Posterior vena cava (tissue), 2 donors: ENCODE data around the gene PAQR5. TPM values are rescaled to one million over a fixed set of nuclear protein-coding genes. Genes with fewer than 3 reads are reported as not detected.

ENCODE experiments used
- DNase-seq: peaks from one replicate; pipeline ENCODE4 v3.0.0-alpha.2; 2020; ENCODE audit warnings: low spot score
- intact Hi-C, 2 donors: fragments of 100-400 bp; cut with DNase I; formaldehyde crosslinking; loops; one replicate each; pipeline versions ENCODE4 v1.14.1 to v1.14.2; 2022 to 2023
- long read RNA-seq, 2 donors: library from polyadenylated mRNA; unstranded; transcript quantifications; one replicate each; pipeline ENCODE4 v2.0.0, GENCODE V29; 2020 to 2021
- total RNA-seq, 2 donors: library from RNA; stranded (reverse); fragmentation: NEBNext Ultra II Directional; extraction: Animal tissue kit (Norgen Biotek cat#: 25700); gene quantifications; one replicate each; pipeline ENCODE4 v1.2.1, GENCODE V29; 2021
- donor health status: DM: yes; HTN: yes; CAD: no.
- donor health status: DM: yes; HTN: yes; CAD: no.

PAQR5 gene, protein sequence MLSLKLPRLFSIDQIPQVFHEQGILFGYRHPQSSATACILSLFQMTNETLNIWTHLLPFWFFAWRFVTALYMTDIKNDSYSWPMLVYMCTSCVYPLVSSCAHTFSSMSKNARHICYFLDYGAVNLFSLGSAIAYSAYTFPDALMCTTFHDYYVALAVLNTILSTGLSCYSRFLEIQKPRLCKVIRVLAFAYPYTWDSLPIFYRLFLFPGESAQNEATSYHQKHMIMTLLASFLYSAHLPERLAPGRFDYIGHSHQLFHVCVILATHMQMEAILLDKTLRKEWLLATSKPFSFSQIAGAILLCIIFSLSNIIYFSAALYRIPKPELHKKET
- total RNA-seq = 1 to 10 TPM in 1 of 2 donors, under 1 TPM in 1; 0.29 to 1.2 TPM
- long read RNA-seq, donor 1 = 0 reads
- long read RNA-seq, donor 2, partial matches to known transcripts = 0 of 1 reads
- long read RNA-seq, donor 2, other reads (novel, unspliced or antisense) = 1 of 1 reads

DNA sequence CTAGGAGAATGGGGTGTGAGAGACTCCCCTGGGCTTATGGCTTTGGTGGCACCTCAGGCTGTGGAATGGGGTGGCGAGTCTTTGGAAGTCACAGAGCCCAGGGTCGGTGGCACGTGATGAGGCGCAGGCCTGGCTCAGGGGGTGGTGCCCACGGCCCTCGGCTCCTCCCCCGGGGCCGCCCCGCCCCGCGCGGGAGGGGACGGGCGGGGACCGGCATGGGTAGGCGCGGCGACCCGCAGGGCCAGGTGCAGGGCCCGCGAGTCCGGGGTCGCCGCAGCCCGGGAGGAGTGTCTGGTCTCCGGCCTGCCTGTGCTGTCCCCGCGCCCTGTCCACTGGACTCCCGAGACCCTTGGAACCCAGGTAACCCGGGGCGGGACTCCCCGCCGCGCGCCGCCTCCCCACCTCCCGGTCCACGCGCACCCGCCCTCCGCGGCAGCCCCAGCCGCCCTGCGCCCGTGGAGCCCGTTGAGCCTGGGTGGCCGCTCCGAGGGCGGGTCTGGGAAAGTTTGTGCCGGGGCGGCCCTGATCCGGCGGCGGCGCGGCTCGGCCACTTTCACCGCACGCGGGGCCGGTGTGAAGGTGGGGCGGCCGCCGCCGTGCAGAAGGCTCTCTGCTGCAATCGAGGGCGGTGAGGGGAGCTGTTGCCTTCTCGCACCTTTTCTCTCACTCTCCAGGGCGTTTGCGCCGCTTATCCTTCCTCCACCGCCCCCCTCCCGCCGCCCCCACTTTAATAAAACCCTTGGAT, at the start of gene PAQR5:
Gene PAQR5 (plus strand): TSS at position 216 of the 745 bp plus-strand sequence. CDS start 61,169 bp downstream, outside the sequence.
- peak; percentile 79 for DNase-seq
- intact Hi-C loops = no loop called here

DNA sequence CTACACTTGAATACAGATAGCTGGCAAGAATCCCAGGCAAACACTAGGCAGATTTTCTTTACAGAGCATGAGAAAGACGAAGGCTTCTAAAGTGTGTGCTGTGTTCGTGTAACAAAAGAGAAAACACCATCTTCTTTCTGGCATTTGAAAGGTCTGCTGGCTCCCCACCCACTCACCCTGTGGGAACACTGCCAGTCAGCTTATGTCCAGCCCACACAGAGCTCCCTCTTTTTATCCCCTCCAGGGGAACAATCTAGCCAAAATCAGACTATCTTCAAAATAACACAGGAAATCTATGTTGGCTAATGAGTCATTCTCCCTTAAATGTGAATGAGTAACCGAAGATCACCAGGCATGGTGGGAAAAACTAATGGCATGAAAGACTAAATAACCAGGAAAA, 45.6 kb upstream of the PAQR5 start:
- intact Hi-C loops = no loop called here
- no peak for DNase-seq

DNA sequence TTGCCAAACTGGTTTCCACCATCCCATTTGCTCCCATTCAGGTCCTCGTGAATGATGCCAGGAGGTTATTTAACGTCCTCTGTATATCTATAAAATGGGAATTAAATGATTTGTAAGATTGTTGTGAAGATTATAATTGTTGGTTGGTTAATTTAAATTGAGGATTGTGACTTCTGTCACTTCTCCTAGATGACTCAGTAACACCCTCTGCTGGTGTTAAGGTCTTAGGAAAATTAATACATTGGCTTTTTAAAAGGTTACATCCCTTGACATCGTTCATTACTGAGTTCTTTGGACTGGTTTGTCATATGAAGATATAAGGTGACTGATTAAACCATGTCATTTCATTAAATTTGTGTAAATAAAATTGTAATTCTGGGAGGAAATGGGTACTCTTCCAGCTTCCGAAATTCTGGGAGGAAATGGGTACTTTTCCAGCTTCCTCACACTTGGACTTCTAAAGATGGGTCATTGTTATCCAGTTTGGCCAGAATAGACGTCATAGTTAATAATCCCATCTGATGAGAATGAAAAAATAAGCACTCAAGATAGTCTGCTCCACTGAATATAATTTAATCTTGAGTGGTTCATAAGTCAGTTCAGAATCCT, 33.3 kb upstream of the PAQR5 start:
- intact Hi-C loops = loop anchor here in 1 of 2 donors (10.0 kb wide), 1 partner anchor 211 kb away; no protein-coding TSS in a partner anchor
- no peak for DNase-seq

DNA sequence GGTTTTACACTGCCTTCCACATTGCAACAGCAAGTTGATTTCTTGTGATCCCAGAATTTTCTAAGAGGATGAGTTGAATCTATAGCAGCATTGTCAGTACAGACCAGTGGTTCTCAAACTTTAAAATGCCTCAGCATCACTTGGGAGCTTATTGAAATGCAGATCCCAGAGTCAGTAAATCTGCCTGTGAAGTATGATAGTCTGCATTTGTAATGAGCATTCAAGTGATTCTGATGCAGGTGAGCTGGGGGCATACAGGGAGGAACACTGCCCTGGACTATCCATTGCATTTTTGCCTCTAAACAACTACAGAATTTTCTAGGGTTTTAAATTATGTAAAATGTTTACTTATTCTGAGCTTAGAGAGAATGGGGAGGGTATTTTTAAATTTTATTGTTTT, 27.5 kb upstream of the PAQR5 start:
- intact Hi-C loops = loop anchor here in 1 of 2 donors (5.0 kb wide), 1 partner anchor 214 kb away; no protein-coding TSS in a partner anchor
- DNase-seq = no peak

DNA sequence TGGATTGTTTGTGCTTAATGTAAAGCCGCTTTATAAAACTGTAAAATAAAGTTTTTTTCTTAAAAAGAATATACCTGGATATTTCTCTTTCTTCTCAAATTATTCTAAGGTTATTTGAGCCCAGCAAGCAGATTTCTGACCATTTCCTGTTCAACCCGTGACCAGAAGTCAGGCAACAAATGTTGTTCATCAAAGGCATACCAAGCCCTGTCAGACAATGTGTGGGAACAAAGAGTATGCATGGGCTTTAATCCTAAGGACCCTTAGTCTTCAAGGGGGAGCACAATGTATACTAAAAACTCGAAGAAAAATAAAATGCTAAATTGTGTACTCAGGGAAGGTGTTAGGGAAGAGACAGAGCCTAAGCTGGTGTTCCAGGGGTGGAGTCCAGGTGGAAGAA, 26.6 kb upstream of the PAQR5 start:
- DNase-seq = no peak
- intact Hi-C loops = loop anchor here in 1 of 2 donors (5.0 kb wide), 1 partner anchor 215 kb away; no protein-coding TSS in a partner anchor

DNA sequence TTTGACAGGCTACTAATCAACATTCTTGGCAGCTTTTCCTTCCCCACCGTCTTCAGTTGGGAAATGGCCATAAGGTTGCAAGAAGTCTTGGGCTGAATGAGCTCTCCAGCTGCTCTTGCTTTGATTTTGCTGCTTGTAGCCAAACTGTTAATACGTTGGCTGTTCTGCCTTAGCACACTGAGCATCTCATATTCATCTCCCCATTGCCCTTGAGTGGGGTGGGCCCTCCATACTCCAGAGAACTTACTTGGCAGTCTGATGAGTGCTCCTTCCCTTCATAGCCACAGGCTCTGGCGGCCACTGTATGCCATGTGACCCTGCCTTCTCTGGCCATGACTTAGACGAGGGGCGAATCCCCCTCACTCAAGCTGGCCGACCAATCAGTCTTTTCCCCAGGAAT, 25.8 kb upstream of the PAQR5 start:
- intact Hi-C loops = loop anchor here in 1 of 2 donors (5.0 kb wide), 1 partner anchor 216 kb away; no protein-coding TSS in a partner anchor
- no peak for DNase-seq

DNA sequence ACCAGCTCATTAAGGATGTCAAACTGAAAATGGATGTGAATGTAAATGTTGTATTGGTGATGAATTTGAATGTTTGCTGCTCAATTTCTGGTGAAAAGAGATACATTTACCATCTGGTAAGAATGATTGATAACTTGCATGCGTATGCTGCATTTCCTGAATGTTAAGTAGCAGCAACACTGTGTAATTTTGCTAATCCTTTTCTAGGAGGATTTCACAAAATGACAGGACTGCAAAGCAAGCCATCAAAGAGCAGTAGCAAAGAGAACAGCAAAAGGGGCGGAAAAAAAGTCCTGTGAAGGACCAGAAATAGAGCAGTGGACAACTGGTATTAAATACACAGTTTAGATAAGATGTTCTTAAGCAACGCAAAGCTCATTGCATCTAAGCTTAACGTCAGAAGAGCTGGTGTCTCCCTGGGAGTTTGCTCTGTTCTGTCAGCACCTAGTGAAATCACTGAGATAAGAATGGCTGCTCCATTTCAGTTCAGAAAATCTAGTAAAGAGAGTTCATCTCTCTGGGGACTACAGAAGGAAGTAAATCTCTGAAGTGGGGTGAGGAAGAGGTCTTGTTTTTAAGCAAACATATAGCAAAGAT, 23.5 kb upstream of the PAQR5 start:
- intact Hi-C loops = no loop called here
- DNase-seq = no peak

DNA sequence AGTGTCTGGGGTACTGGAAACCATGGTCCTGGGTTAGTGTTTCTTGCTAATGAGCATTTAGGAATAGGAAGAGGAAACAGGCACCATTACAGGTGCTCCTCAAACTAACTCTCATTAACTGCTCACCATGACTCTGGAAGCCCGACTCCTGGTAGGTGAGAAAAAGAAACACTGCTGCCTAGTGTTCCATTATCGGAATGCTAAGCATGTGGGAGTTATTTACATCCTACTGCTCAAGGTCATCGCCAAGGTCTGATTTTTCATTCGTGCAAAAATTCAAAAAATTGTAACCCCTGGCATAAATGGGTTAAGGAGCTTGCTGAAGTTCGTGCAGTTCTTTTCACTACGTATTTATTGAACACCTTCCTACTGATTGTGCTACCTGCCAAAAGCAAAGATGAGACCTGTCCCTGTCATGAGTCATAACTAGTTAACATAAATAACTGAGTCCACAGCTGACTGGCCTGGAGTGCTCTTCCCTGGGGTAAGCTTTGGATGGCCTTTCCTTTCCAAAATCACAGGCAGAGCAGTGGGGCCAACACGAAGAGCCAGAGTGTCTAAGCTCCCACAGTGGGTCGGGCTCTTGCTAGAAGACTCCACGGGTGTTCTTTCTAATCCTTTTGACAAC, 22.7 kb upstream of the PAQR5 start:
- no peak for DNase-seq
- intact Hi-C loops = no loop called here

DNA sequence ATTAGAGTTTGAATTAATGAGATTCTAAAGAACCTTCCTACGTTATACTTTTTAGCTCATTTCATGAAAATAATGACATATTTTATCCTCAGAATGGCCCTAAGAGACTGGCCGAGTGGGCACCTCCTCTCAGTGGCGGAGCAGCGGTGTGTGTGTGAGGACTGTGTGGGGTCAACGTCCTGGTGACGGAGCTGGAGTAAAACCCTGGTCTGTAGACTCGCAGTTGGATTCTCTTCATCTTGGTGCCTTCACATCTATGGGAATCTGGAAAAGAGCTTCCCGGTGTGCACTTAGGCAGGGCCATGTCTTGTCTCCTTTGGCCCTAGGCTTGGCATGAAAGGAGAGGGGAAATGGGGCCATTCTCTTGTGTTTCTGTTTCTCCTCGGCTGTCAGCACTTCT, 21.4 kb upstream of the PAQR5 start:
- no peak for DNase-seq
- intact Hi-C loops = no loop called here

DNA sequence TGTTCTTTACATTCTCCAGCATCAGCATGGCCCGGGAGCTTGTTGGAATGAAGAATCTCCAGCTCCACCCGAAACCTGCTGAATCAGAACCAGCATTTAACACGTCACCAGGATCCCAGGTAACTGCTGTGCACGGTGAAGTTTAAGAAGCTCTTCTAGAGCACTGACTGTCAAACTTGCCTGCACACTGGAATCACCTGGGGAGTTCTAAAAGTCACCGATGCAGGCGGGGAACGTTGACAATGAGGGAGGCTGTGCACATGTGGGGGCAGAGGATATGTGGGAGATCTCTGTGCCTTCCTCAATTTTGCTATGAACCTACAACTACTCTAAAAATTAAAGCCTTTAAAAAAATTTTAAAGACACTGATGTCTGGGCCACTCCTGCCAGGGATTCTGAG, 19.1 kb upstream of the PAQR5 start:
- no peak for DNase-seq
- intact Hi-C loops = no loop called here

DNA sequence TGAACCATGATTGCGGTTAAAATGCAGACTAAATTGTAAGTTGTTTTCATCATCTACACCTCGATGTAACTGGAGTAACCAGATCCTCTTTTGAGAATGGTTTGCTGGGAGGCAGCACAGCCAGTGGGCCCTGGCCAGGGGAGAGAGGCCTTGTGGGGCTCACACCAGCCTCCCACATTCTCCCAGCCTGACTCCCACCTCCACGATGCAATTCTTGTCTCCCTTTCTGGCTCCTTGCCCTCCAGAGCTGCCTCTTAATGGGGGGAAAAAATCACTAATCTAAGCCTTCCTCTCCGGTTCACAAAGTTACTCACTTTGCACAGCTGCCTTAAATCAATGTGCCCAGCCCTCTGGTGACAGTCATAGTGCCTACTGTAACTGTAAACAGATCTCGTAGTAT, 17.9 kb upstream of the PAQR5 start:
- no peak for DNase-seq
- intact Hi-C loops = no loop called here

DNA sequence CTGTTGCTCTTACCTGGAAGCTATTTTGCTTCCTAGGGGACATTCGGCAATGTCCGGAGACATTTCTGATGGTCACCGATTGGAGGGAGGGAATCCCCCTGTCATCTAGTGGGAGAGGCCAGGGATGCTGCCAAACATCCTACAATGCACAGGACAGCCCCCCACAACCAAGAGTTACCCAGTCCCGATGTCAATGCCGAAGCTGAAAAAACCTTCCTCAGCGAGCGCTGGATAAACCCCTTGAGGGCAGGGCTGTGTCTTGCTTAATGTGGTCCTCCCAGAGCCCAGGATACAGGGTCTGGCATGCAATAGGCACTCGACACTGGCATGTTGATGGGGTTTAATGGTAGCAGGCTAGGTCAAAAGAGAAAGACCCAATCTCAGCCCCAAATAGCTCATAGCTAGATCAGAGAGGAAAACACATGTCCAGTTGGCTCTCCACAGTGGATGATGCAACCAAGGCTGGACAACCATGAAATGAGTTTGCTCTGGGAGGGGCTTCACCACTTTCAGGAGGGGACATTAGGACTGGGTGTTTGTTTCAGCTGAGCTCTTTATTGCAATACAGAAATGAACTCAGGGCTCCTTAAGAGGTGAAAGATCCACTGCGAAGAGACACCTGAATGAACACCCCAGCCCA, 16.5 kb upstream of the PAQR5 start:
- intact Hi-C loops = no loop called here
- no peak for DNase-seq

DNA sequence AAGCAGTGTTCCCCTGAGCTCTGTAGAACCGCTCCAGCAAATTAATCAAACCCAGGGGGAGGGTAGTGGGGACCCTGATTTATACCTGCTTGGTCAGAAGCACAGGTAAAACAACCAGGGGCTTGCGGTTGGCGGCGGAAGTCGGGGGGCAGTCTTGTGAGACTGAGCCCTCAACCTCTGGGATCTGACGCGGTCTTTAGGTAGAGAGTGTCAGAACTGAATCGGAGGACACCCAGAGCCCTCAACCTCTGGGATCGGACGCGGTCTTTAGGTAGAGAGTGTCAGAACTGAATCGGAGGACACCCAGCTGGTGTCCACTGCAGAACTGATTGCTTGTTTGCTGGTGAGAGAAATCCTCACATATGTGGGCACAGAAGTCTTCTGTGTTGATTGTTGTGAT, 12.9 kb upstream of the PAQR5 start:
- intact Hi-C loops = no loop called here
- DNase-seq = no peak

DNA sequence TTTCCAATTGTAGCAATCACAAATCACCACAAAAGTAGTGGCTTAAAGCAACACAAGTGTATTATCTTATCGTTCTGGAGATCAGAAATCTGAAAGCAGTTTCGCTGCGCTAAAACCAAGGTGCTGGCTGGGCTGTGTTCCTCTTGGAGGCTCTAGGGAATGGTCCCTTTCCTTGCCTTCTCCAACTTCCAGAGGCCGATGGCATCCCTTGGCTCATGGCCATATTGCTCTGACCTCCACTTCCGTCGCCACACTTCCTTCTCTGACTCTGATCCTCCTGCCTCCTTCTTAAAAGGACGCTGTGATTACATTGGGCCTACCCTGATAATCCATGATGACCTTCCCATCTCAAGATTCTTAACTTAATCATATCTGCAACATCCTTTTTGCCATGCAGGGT, 10.7 kb upstream of the PAQR5 start:
- DNase-seq = no peak
- intact Hi-C loops = loop anchor here in 1 of 2 donors (2.0 kb wide), 1 partner anchor 65 kb away; no protein-coding TSS in a partner anchor

DNA sequence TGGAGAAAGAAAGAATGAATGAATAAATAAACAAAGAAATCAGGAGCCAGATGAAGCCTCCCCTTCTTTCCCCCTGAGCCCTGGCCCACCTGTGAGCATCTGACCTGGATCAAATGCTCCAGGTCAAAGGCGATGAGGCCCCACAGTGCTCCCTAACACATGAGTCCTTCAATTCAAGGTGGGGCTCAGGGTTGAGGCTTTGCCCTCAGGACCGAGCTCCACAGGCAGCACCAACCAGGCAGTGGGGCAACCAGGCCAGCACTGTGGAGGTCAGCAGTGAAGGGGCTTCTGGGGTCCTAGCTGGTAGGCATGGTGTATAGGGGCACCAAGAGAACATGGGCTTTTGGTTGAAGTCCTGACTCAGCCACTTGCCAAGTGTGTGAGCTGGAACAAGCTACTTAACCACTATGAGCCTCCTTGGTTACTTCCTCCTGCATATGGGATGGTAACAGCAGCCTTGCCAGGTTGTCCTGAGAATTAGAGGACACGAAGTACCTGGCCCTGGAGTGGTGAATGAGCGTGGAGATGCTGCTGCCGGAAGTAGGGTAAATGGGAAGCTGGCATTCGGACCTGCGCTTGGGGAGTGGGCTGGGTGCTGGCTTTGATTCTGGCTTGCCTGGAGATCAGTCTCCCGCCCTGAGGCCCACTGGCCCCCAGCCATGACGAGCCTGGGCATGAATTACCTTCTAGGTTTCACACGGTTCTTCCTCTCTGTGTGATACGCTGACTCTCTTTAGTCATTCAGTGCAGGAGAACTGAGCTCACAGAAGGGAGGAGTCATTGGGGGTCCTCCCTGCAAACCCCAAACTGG, 10.0 kb upstream of the PAQR5 start:
- DNase-seq = no peak
- intact Hi-C loops = loop anchor here in 1 of 2 donors (2.0 kb wide), 1 partner anchor 64 kb away; no protein-coding TSS in a partner anchor

DNA sequence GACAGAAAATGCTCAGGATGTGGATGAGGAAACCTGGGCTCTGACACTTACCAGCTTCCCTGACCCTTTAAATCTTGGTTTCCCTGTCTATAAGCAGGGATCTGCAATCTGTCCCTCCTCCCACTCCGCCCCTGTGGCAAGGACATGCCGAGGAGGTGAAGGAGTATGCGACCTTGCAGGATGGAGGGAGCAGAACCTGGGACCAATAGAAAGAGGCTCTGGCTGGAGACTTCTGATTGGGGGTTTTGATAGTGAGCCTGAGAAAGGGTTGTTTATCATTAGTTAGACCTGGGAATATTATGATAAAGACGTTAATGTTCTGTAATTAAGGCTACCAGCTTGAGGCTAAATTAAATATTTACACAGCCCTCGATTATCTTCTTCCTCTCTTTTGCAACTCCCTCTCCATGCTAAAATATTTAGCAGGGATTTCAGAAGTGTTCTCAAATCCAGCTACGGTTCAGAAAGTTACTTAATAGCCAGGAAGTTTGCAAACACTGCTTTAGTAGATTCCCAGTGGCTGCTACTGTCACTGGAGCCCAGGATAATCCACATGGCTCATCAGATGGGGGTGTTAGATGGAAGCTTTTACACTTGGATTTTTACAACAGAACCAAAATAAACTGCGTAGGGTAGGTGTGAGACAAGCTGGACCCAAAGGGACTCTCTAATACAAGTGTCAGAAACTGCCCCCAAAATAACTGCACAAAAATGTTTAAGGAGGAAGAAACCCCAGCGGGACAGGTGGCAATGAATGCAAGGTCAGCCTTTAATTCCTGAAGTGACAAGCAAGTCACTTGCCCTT, 9.2 kb upstream of the PAQR5 start:
- intact Hi-C loops = loop anchor here in 1 of 2 donors (2.0 kb wide), 1 partner anchor 63 kb away; no protein-coding TSS in a partner anchor
- DNase-seq = no peak
